OCI-LY1 (cell line): ENCODE results near the gene TUT1.

ENCODE experiments used
- H2AFZ ChIP-seq: fragments of 200-600 bp; sonication (generic), shearing (Covaris generic); 2 replicates; pipeline ENCODE4 v1.6.0; 2014; ENCODE audit warnings: antibody characterized with exemption, mild to moderate bottlenecking, low read length
- H3F3A ChIP-seq: fragments of 200-600 bp; sonication (generic), shearing (Covaris generic); 2 replicates; pipeline ENCODE4 v1.6.0; 2014; ENCODE audit warnings: mild to moderate bottlenecking, antibody characterized with exemption, low read length, moderate library complexity; ENCODE audit not compliant: insufficient read depth
- H3K27ac ChIP-seq: fragments of 200-600 bp; sonication (generic); 2 replicates; pipeline ENCODE4 v1.5.1; 2014; ENCODE audit warnings: low read length, mixed run types, mild to moderate bottlenecking, low read depth; ENCODE audit not compliant: poor library complexity, severe bottlenecking
- H3K27me3 ChIP-seq: fragments of 200-600 bp; sonication (generic); 2 replicates; pipeline ENCODE4 v1.6.0; 2014; ENCODE audit warnings: antibody characterized with exemption, mild to moderate bottlenecking, low read length, moderate library complexity; ENCODE audit not compliant: insufficient read depth
- H3K36me3 ChIP-seq: fragments of 200-600 bp; sonication (generic); 2 replicates; pipeline ENCODE4 v1.6.1; 2014; ENCODE audit warnings: mild to moderate bottlenecking, antibody characterized with exemption, low read length, moderate library complexity, mixed read lengths; ENCODE audit not compliant: insufficient read depth
- H3K4me1 ChIP-seq: fragments of 200-600 bp; sonication (generic); 2 replicates; pipeline ENCODE4 v1.5.1; 2014; ENCODE audit warnings: mild to moderate bottlenecking, low read length, moderate library complexity; ENCODE audit not compliant: insufficient read depth, severe bottlenecking
- H3K4me2 ChIP-seq: fragments of 200-600 bp; sonication (generic), shearing (Covaris generic); 2 replicates; pipeline ENCODE4 v1.6.1; 2014; ENCODE audit warnings: low read length
- H3K4me3 ChIP-seq: fragments of 200-600 bp; sonication (generic); 2 replicates; pipeline ENCODE4 v1.5.1; 2014; ENCODE audit warnings: low read length, low read depth, mild to moderate bottlenecking, mixed read lengths; ENCODE audit not compliant: poor library complexity, severe bottlenecking
- H3K79me2 ChIP-seq: fragments of 200-600 bp; shearing (Covaris generic); 2 replicates; pipeline ENCODE4 v1.6.1; 2016; ENCODE audit warnings: mixed run types, low read length, mixed read lengths; ENCODE audit not compliant: insufficient read depth
- H3K9ac ChIP-seq: fragments of 200-600 bp; sonication (generic), shearing (Covaris generic); 2 replicates; pipeline ENCODE4 v1.6.1; 2014; ENCODE audit warnings: mild to moderate bottlenecking, low read length, mixed read lengths
- H3K9me2 ChIP-seq: fragments of 200-600 bp; sonication (generic), shearing (Covaris generic); 2 replicates; pipeline ENCODE4 v1.6.1; 2014; ENCODE audit warnings: low read depth, mild to moderate bottlenecking, low read length, mixed read lengths
- H3K9me3 ChIP-seq: fragments of 200-600 bp; shearing (Covaris generic); 2 replicates; pipeline ENCODE4 v1.6.1; 2014; ENCODE audit warnings: low read length, mixed read lengths
- H4K20me1 ChIP-seq: fragments of 200-600 bp; sonication (generic), shearing (Covaris generic); 2 replicates; pipeline ENCODE4 v1.6.0; 2016; ENCODE audit warnings: mild to moderate bottlenecking, low read length; ENCODE audit not compliant: insufficient read depth
- EZH2 ChIP-seq: fragments of 200-600 bp; sonication (generic), shearing (Covaris generic); IDR thresholded peaks from 2 replicates; pipeline ENCODE4 v1.8.0; 2017; ENCODE audit warnings: borderline replicate concordance, mixed run types, mild to moderate bottlenecking, antibody characterized with exemption, low read length, moderate library complexity, mixed read lengths
- TF ChIP-seq, protein P1 (sequence below): fragments of 200-600 bp; sonication (generic), shearing (Covaris generic); IDR thresholded peaks from 2 replicates; pipeline ENCODE4 v1.5.1; 2017; ENCODE audit warnings: mild to moderate bottlenecking, antibody characterized with exemption, low read length, moderate library complexity, mixed read lengths

TUT1 gene

GRCh38 chr11:62601372-62602140 lies 10.2 kb upstream of the TUT1 start, which contains the start of gene MTA2:
Gene MTA2 (minus strand): TSS chr11:62601865. CDS start chr11:62601450, 415 bp downstream.
- H3K4me3 ChIP-seq = peak within 1 kb of the TSS; percentile 97
- H3K4me1 ChIP-seq = peaks cover 26% of the 10 kb centered on the region
- no peak for TF ChIP-seq EZH2
- TF ChIP-seq, protein P1, sequence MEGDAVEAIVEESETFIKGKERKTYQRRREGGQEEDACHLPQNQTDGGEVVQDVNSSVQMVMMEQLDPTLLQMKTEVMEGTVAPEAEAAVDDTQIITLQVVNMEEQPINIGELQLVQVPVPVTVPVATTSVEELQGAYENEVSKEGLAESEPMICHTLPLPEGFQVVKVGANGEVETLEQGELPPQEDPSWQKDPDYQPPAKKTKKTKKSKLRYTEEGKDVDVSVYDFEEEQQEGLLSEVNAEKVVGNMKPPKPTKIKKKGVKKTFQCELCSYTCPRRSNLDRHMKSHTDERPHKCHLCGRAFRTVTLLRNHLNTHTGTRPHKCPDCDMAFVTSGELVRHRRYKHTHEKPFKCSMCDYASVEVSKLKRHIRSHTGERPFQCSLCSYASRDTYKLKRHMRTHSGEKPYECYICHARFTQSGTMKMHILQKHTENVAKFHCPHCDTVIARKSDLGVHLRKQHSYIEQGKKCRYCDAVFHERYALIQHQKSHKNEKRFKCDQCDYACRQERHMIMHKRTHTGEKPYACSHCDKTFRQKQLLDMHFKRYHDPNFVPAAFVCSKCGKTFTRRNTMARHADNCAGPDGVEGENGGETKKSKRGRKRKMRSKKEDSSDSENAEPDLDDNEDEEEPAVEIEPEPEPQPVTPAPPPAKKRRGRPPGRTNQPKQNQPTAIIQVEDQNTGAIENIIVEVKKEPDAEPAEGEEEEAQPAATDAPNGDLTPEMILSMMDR = no peak
- no peaks in the 10 kb centered on the region for H3K27me3 ChIP-seq
- H3K79me2 ChIP-seq = peaks cover 27% of the 10 kb centered on the region
- peak within 1 kb of the TSS; percentile 79 for H3K27ac ChIP-seq
- peak within 1 kb of the TSS; percentile 100 for H3K9ac ChIP-seq
- no peaks in the 10 kb centered on the region for H3K9me2 ChIP-seq
- H3K36me3 ChIP-seq = peaks cover 84% of the 10 kb centered on the region
- no peak within 1 kb of the TSS for H2AFZ ChIP-seq
- no peaks in the 10 kb centered on the region for H4K20me1 ChIP-seq
- H3K9me3 ChIP-seq = no peaks in the 10 kb centered on the region
- peak within 1 kb of the TSS; percentile 94 for H3K4me2 ChIP-seq
- H3F3A ChIP-seq = no peaks in the 10 kb centered on the region

- TF ChIP-seq EZH2 = no peak
- TF ChIP-seq, protein P1 = no peak
- Histone ChIP-seq H3K36me3 (peaks cover 87% of the 10 kb centered on the region), H3K79me2 (peaks cover 27% of the 10 kb centered on the region), H3K9me3 (no peaks in the 10 kb centered on the region), H3K4me3 (peak overlapping the region; percentile 97), H3K9ac (peak overlapping the region; percentile 100), H4K20me1 (no peaks in the 10 kb centered on the region), H3F3A (no peaks in the 10 kb centered on the region), H3K27ac (peak overlapping the region; percentile 79), H3K9me2 (no peaks in the 10 kb centered on the region), H3K27me3 (no peaks in the 10 kb centered on the region), H3K4me1 (peaks cover 26% of the 10 kb centered on the region), H2AFZ (no peak overlapping the region), H3K4me2 (peak overlapping the region; percentile 94)
Measured at GRCh38 chr11:62601122-62601371, 9.7 kb upstream of the TUT1 start.

DNA sequence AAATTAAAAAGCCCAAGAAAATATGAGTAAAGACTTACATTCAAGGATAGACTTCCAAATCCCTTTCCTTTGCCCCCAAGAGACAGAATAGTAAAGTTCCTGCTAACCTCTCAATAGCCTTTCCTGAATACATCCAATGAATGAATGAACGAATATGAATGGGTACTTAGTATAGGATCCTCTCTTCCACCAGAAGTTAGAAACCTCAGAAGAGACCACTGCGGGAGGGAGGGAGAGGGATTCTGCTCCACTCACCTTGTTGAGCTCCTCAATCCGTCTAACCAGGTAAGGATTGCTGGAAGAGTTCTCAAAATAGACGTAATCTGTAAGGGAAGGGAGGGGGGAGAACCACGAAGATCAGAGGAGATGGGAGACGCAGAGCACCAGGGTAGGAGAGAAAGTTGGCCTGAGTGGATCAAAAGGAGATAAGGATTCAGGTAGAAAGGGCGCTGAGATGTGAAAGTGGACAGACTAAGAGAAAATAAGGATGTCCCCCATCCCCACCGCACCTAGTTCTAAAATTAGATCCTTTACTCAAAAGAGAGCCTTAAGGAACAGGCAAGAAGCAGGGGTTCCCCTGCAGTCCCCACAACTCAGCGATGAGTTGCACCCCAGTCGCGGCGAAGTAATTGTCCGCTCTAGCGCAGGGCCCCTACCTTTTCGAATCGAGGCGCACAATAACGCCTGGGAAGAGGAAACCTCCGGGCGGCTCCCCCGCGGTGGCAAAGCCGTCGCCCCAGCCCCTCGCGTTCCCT lies 9.2 kb upstream of the TUT1 start:
- Histone ChIP-seq H3K9me3 (no peaks in the 10 kb centered on the region), H3K9ac (peak overlapping the region; percentile 100), H3K36me3 (peaks cover 87% of the 10 kb centered on the region), H3K27me3 (no peaks in the 10 kb centered on the region), H2AFZ (no peak overlapping the region), H3F3A (no peaks in the 10 kb centered on the region), H3K4me3 (peak overlapping the region; percentile 97), H3K4me2 (peak overlapping the region; percentile 94), H3K79me2 (peaks cover 27% of the 10 kb centered on the region), H3K4me1 (peaks cover 26% of the 10 kb centered on the region), H3K27ac (peak overlapping the region; percentile 79), H3K9me2 (no peaks in the 10 kb centered on the region), H4K20me1 (no peaks in the 10 kb centered on the region)
- no peak for TF ChIP-seq EZH2
- TF ChIP-seq, protein P1 = no peak
